Measurements from ENCODE around the gene MTFR1L. TPM values are rescaled to one million over a fixed set of nuclear protein-coding genes. Genes with fewer than 3 reads are reported as not detected.

The MTFR1L gene
- total and polyA plus RNA-seq, 8 donors: 39.3 to 301 (median 59.3) TPM

DNA sequence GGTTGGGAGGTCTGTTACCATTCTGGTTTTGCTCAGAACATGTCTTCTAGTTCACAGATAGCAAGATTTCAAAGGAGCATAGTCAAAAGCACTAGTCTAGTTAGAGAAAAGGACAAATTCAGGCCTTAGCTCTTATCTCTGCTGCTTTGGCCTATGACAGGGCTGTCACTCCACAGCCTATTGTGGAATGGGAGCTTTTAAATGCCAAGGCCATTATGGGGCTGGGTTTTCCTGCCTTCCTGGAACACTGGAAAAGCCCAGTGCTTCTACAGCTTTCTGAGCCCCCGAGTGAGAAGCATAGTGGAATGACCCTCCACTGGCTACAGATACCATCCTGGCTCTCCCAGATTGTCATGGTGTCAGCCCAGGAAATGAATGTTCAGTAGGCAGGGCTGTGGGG is 9.3 kb downstream of the MTFR1L start:
- H3K27me3 ChIP-seq: no peaks in the 10 kb centered on the region
- no peak for DNase-seq
- WGBS, 5 donors: 68 to 91% (median 80%) methylated on average over 1 of the region's 1 CpG
- no peak overlapping the region for H3K27ac ChIP-seq
- H3K4me1 ChIP-seq: peaks cover 0 to 24% (median 5%) of the 10 kb centered on the region in 4 donors
- H3K4me3 ChIP-seq: no peak overlapping the region
- peaks cover 69 to 93% (median 88%) of the 10 kb centered on the region in 4 donors for H3K36me3 ChIP-seq
- TF ChIP-seq POLR2AphosphoS5 (IDR thresholded peaks at IDR 0.05) (no peak), EP300 (IDR thresholded peaks at IDR 0.05) (no peak), POLR2A (IDR thresholded peaks at IDR 0.05) (no peak)
- TF ChIP-seq, protein P1, sequence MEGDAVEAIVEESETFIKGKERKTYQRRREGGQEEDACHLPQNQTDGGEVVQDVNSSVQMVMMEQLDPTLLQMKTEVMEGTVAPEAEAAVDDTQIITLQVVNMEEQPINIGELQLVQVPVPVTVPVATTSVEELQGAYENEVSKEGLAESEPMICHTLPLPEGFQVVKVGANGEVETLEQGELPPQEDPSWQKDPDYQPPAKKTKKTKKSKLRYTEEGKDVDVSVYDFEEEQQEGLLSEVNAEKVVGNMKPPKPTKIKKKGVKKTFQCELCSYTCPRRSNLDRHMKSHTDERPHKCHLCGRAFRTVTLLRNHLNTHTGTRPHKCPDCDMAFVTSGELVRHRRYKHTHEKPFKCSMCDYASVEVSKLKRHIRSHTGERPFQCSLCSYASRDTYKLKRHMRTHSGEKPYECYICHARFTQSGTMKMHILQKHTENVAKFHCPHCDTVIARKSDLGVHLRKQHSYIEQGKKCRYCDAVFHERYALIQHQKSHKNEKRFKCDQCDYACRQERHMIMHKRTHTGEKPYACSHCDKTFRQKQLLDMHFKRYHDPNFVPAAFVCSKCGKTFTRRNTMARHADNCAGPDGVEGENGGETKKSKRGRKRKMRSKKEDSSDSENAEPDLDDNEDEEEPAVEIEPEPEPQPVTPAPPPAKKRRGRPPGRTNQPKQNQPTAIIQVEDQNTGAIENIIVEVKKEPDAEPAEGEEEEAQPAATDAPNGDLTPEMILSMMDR (IDR thresholded peaks at IDR 0.05): no peak
- H3K9me3 ChIP-seq: no peaks in the 10 kb centered on the region
- intact Hi-C loops (cut with DNase I; ENCODE audit: low total_unique reads): no loop called here

GRCh38 chr1:25831569-25832196 is 11.9 kb downstream of the MTFR1L start:
- DNase-seq: no peak
- intact Hi-C loops (cut with DNase I; ENCODE audit: low total_unique reads): no loop called here
- 37 to 50% (median 46%) methylated on average over 5 of the region's 5 CpGs for WGBS, 5 donors
- H3K9me3 ChIP-seq: no peaks in the 10 kb centered on the region
- TF ChIP-seq EP300 (IDR thresholded peaks at IDR 0.05) (no peak), POLR2A (IDR thresholded peaks at IDR 0.05) (no peak), POLR2AphosphoS5 (IDR thresholded peaks at IDR 0.05) (no peak)
- TF ChIP-seq, protein P1 (IDR thresholded peaks at IDR 0.05): no peak
- no peak overlapping the region for H3K4me3 ChIP-seq
- H3K4me1 ChIP-seq: peaks cover 0 to 12% (median under 1%) of the 10 kb centered on the region in 4 donors
- H3K27me3 ChIP-seq: no peaks in the 10 kb centered on the region
- peak overlapping the region in 1 of 5 donors; percentile 51 for H3K27ac ChIP-seq
- peaks cover 66 to 94% (median 83%) of the 10 kb centered on the region in 4 donors for H3K36me3 ChIP-seq

DNA sequence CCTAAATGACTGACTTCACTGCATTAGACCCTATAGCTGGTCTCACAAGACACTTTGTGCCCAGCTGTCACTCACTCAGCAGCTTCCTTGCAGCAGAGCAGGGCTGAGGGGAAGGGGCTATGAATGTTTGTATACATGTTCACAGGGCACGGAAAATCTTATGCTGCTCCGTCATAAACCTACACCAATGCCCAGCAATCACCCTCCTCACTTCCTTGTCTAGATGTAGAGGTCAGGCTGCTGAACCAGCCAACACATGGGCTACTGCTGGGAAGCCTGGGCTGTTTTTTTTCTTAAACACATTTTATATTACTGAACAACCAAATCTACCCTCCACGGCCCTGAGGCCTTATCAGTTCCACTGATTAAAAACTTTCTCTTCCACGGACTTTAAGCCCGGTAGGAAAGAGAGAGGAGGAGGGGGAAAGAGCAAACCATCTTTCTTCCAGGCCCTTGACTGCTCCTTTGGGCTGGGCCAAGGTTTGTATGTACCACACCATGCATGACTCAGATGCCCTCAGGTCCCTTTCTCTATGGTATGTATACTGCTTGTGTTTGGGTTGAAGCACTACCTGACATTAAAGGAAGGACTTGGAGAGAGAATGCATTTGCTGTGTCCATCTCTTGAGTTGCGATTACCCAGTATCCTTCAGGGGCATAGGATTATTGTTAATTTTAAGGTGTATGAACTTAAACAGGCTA is 12.7 kb downstream of the MTFR1L start:
- no peak overlapping the region for H3K4me3 ChIP-seq
- WGBS, 5 donors: 47 to 65% (median 52%) methylated on average over 6 of the region's 6 CpGs
- no peaks in the 10 kb centered on the region for H3K27me3 ChIP-seq
- TF ChIP-seq, protein P1 (IDR thresholded peaks at IDR 0.05): no peak
- no peak for TF ChIP-seq EP300 (IDR thresholded peaks at IDR 0.05)
- peaks cover 58 to 86% (median 74%) of the 10 kb centered on the region in 4 donors for H3K36me3 ChIP-seq
- peak overlapping the region in 2 of 5 donors; percentile 23 to 51 for H3K27ac ChIP-seq
- H3K9me3 ChIP-seq: no peaks in the 10 kb centered on the region
- DNase-seq: no peak
- intact Hi-C loops (cut with DNase I; ENCODE audit: low total_unique reads): no loop called here
- H3K4me1 ChIP-seq: peaks cover 0 to 20% (median 6%) of the 10 kb centered on the region in 4 donors

DNA sequence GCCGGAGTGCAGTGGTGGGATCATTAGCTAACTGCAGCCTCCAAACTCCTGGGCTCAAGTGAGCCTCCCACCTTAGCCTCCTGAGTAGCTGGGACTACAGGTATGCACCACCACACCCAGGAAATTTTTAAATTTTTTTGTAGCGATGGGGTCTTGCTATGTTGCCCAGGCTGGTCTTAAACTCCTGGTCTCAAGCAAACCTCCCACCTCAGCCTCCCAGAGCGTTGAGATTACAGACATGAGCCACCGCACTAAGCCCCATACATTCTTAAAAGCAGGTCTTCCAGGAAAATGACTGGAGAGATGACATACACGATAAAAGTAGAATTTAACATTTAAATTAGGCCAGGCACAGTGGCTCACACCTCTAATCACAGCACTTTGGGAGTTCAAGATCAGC is 13.4 kb downstream of the MTFR1L start:
- WGBS, 5 donors: 96 to 100% (median 96%) methylated on average over 5 of the region's 5 CpGs
- Histone ChIP-seq H3K27me3 (no peaks in the 10 kb centered on the region), H3K9me3 (no peaks in the 10 kb centered on the region), H3K36me3 (peaks cover 51 to 79% (median 68%) of the 10 kb centered on the region in 4 donors), H3K4me3 (no peak overlapping the region), H3K27ac (peak overlapping the region in 1 of 5 donors; percentile 51), H3K4me1 (peaks cover 0 to 23% (median 7%) of the 10 kb centered on the region in 4 donors)
- intact Hi-C loops (cut with DNase I; ENCODE audit: low total_unique reads): no loop called here
- no peak for TF ChIP-seq EP300 (IDR thresholded peaks at IDR 0.05)
- no peak for TF ChIP-seq POLR2A (IDR thresholded peaks at IDR 0.05)
- TF ChIP-seq POLR2AphosphoS5 (IDR thresholded peaks at IDR 0.05): no peak
- TF ChIP-seq, protein P1 (IDR thresholded peaks at IDR 0.05): no peak
- no peak for DNase-seq

Data from stomach (tissue), 9 donors.